MCF 10A (cell line): ENCODE results near the gene G0S2. TPM values are rescaled to one million over a fixed set of nuclear protein-coding genes. Genes with fewer than 3 reads are reported as not detected.

Source experiments
- BruUV-seq: library from RNA; stranded (reverse); fragments of 400-500 nt; replicated peaks from 2 replicates; lab custom pipeline; 2021; lab: Mats Ljungman, UMichigan
- CTCF ChIA-PET: fragments of 300-600 bp; sonication (Branson Sonifier 250); formaldehyde crosslinking; extraction: SDS; loops from one replicate; lab custom pipeline; 2021; ENCODE audit warnings: antibody characterized with exemption, inconsistent platforms; lab: Yijun Ruan, JAX
- POLR2A ChIA-PET: fragments of 300-600, 350-650 bp; sonication (Branson Sonifier 250); formaldehyde crosslinking; extraction: SDS; loops from one replicate; lab custom pipeline; 2020; ENCODE audit warnings: antibody characterized with exemption, inconsistent platforms; lab: Yijun Ruan, JAX
- DNase-seq: peaks from one replicate; pipeline ENCODE4 v3.0.0-alpha.2; 2018; ENCODE audit not compliant: unreplicated experiment
- H3K27ac Mint-ChIP-seq: one replicate; pipeline ENCODE4 v1.8.0; 2022; ENCODE audit warnings: mild to moderate bottlenecking, low read depth, mixed read lengths; ENCODE audit not compliant: unreplicated experiment
- H3K27me3 Mint-ChIP-seq: one replicate; pipeline ENCODE4 v1.8.0; 2022; ENCODE audit warnings: mixed read lengths; ENCODE audit not compliant: insufficient read depth, unreplicated experiment
- H3K36me3 Mint-ChIP-seq: one replicate; pipeline ENCODE4 v1.8.0; 2022; ENCODE audit warnings: mild to moderate bottlenecking, moderate library complexity, mixed read lengths; ENCODE audit not compliant: insufficient read depth, unreplicated experiment
- H3K4me1 Mint-ChIP-seq: one replicate; pipeline ENCODE4 v1.8.0; 2022; ENCODE audit warnings: mixed read lengths; ENCODE audit not compliant: insufficient read depth, unreplicated experiment
- H3K4me3 Mint-ChIP-seq: one replicate; pipeline ENCODE4 v1.8.0; 2022; ENCODE audit warnings: mild to moderate bottlenecking, moderate library complexity, mixed read lengths; ENCODE audit not compliant: unreplicated experiment
- H3K9me3 Mint-ChIP-seq: one replicate; pipeline ENCODE4 v1.8.0; 2022; ENCODE audit warnings: mixed read lengths; ENCODE audit not compliant: unreplicated experiment
- intact Hi-C: fragments of 100-400 bp; cut with micrococcal nuclease; formaldehyde crosslinking; loops from 2 replicates; pipeline ENCODE4 v1.14.1; 2022
- total RNA-seq: library from RNA; stranded (reverse); gene quantifications from 2 replicates; pipeline ENCODE4 v1.2.3, GENCODE V29; 2022
- TF ChIP-seq, protein P1 (sequence below): fragments of 200-600 bp; IDR thresholded peaks from one replicate; pipeline ENCODE4 v1.8.0; 2022; ENCODE audit warnings: antibody characterized with exemption, mild to moderate bottlenecking; ENCODE audit not compliant: unreplicated experiment

Gene G0S2
- total RNA-seq, 1 experiment from 2014 or later, result not detected

DNA sequence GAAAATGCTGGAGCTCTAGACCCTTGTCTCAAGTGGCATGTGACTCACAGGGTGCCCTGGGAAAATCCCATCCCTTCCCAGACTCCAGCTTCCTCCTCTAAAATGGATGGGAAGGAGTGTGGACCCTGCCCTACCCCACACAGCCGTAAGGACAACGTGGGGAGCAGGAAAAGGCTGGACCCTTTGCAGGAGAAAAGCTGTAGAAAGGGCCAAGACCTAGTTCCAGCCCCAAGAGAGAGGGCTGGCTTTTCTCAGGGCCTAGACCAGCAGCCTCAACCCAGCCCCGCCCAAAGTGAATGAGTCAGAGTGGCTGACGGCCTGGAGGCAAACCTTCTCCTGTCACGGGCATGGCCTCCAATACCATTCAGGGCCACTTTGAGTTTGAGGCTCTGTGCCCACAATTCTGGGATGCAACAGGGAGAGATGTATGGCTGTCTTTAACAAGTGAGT lies 24.0 kb upstream of the G0S2 start:
- CTCF ChIA-PET, result interaction anchor here (0.5 to 21.0 kb wide), 20 partner anchors 8 to 212 kb away, joined by 3 to 564 read pairs (median 10); partner anchors contain the start of gene G0S2
- no peaks in the 10 kb centered on the region for H3K27me3 Mint-ChIP-seq
- intact Hi-C loops, result loop anchor here (2.0 to 10.0 kb wide), 2 partner anchors 14 to 246 kb away; no protein-coding TSS in a partner anchor
- H3K36me3 Mint-ChIP-seq, result peaks cover 49% of the 10 kb centered on the region
- peak; percentile 99 for DNase-seq
- H3K4me3 Mint-ChIP-seq, result peak overlapping the region; percentile 83
- H3K9me3 Mint-ChIP-seq, result no peaks in the 10 kb centered on the region
- no TSS peak for BruUV-seq
- TF ChIP-seq, protein P1, sequence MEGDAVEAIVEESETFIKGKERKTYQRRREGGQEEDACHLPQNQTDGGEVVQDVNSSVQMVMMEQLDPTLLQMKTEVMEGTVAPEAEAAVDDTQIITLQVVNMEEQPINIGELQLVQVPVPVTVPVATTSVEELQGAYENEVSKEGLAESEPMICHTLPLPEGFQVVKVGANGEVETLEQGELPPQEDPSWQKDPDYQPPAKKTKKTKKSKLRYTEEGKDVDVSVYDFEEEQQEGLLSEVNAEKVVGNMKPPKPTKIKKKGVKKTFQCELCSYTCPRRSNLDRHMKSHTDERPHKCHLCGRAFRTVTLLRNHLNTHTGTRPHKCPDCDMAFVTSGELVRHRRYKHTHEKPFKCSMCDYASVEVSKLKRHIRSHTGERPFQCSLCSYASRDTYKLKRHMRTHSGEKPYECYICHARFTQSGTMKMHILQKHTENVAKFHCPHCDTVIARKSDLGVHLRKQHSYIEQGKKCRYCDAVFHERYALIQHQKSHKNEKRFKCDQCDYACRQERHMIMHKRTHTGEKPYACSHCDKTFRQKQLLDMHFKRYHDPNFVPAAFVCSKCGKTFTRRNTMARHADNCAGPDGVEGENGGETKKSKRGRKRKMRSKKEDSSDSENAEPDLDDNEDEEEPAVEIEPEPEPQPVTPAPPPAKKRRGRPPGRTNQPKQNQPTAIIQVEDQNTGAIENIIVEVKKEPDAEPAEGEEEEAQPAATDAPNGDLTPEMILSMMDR, result no peak
- peaks cover 80% of the 10 kb centered on the region for H3K4me1 Mint-ChIP-seq
- H3K27ac Mint-ChIP-seq, result peak overlapping the region; percentile 99
- POLR2A ChIA-PET, result interaction anchor here (0.6 to 18.4 kb wide), 18 partner anchors 8 to 220 kb away, joined by 3 to 458 read pairs (median 22); partner anchors contain the start of genes G0S2, IRF6 and UTP25

DNA sequence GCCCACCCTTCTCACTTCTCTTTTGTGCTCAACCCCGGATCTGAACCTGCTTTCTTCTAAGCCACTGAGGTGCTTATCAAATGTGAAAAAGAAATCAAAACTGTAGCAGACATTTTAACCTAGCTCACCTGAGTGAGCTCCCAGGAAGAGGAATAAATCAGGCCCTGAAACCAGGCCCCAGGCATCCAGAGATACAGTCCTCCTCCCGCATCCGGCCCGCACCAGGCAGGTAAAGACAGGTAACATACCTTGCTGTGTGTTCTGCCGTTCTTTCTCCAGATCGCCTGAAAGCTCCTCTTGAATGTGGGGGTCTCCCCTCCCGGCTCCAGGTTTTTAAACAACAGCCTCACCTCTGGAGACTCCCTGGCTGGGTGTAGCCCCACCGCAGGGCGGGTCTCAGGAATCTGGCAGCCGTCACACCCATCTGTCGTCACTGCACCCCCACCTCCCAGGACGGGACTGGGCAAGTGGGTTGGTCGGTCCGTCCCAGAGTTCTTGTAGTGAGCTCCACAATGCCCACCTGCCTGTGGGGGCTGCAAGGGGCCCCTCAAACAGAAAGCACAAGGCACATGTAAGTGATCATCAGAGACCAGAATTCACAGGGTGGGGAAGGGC lies 23.0 kb upstream of the G0S2 start, which contains the start of gene LAMB3:
TSS of gene LAMB3 (minus strand) at position 305 of the 615 bp plus-strand sequence. CDS start 1,481 bp downstream, outside the sequence.
- intact Hi-C loops, result loop anchor here (1.0 to 10.0 kb wide), 4 partner anchors 21 to 247 kb away; no protein-coding TSS in a partner anchor
- peak within 1 kb of the TSS; percentile 99 for H3K27ac Mint-ChIP-seq
- H3K4me3 Mint-ChIP-seq, result peak within 1 kb of the TSS; percentile 83
- ChIA-PET POLR2A (interaction anchor here (0.6 to 18.4 kb wide), 39 partner anchors 9 to 1844 kb away, joined by 3 to 458 read pairs (median 6); partner anchors contain the start of genes C1orf74, G0S2, HSD11B1 and IRF6), CTCF (interaction anchor here (0.5 to 21.0 kb wide), 28 partner anchors 8 to 1432 kb away, joined by 3 to 564 read pairs (median 8); partner anchors contain the start of genes G0S2 and IRF6)
- peak; percentile 91 for DNase-seq
- peaks cover 80% of the 10 kb centered on the region for H3K4me1 Mint-ChIP-seq
- no peaks in the 10 kb centered on the region for H3K9me3 Mint-ChIP-seq
- TF ChIP-seq, protein P1, result no peak
- peaks cover 44% of the 10 kb centered on the region for H3K36me3 Mint-ChIP-seq
- BruUV-seq, result no TSS peak
- H3K27me3 Mint-ChIP-seq, result no peaks in the 10 kb centered on the region

DNA sequence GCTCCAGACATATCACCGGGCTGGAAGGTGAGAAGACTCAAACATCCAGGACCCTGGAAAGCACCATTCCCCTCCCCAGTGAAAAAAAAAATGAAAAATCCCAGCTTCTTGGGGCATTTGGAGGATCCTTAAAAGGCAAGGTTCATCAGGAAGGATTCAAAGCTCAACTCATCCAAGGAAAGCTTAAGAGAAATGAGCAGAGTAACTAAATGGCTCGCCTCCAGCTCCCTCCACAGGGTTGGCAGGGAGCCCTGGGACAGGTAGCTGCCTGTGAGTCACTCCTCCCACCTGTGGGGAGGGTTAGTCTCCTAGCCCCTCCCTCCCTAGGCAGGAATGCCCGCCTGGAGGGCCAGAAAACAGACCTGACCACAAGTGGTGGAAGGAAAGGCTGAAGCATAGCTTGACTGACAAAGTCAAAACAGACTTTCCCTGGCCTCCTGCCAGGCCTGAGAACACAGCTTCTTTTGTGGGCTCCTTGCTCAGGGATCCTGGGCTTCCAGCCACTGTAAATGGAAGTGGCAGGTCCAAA lies 22.3 kb upstream of the G0S2 start:
- no peaks in the 10 kb centered on the region for H3K9me3 Mint-ChIP-seq
- H3K4me3 Mint-ChIP-seq, result peak overlapping the region; percentile 83
- H3K27me3 Mint-ChIP-seq, result no peaks in the 10 kb centered on the region
- TF ChIP-seq, protein P1, result no peak
- peak; percentile 100 for DNase-seq
- BruUV-seq, result no TSS peak
- intact Hi-C loops, result loop anchor here (1.0 to 10.0 kb wide), 5 partner anchors 20 to 248 kb away; no protein-coding TSS in a partner anchor
- ChIA-PET POLR2A (interaction anchor here (0.5 to 18.4 kb wide), 45 partner anchors 9 to 1875 kb away, joined by 3 to 458 read pairs (median 5); partner anchors contain the start of genes C1orf74, G0S2, HSD11B1 and IRF6), CTCF (interaction anchor here (0.6 to 21.0 kb wide), 31 partner anchors 9 to 875 kb away, joined by 3 to 564 read pairs (median 6); partner anchors contain the start of genes G0S2, IRF6 and UTP25)
- peaks cover 80% of the 10 kb centered on the region for H3K4me1 Mint-ChIP-seq
- peak overlapping the region; percentile 99 for H3K27ac Mint-ChIP-seq
- H3K36me3 Mint-ChIP-seq, result peaks cover 37% of the 10 kb centered on the region
